GM08714 (cell line): ENCODE results near the gene SLC22A23.
A peak's percentile ranks its signal among the peaks of the same experiment; 100 is the strongest.

Source experiments
- H3K4me3 ChIP-seq: fragments of 200-500 bp; sonication (Bioruptor generic); 2 replicates; pipeline ENCODE4 v1.5.1; 2014; ENCODE audit warnings: mild to moderate bottlenecking, low read length, inconsistent platforms
- ZNF274 ChIP-seq: IDR thresholded peaks from 2 replicates; pipeline ENCODE4 v1.6.1; 2012; ENCODE audit warnings: mild to moderate bottlenecking, low read depth, low read length

The SLC22A23 gene

GRCh38 chr6:3270258-3270657 is 186.6 kb downstream of the SLC22A23 start:
- no peak overlapping the region for H3K4me3 ChIP-seq
- TF ChIP-seq ZNF274 = no peak

GRCh38 chr6:3269281-3269975 is 187.4 kb downstream of the SLC22A23 start:
- no peak overlapping the region for H3K4me3 ChIP-seq
- no peak for TF ChIP-seq ZNF274

- TF ChIP-seq ZNF274 = no peak
- no peak overlapping the region for H3K4me3 ChIP-seq
Observed at GRCh38 chr6:3268680-3269079, 188.2 kb downstream of the SLC22A23 start.

GRCh38 chr6:3267162-3267561 is 189.7 kb downstream of the SLC22A23 start:
- H3K4me3 ChIP-seq = no peak overlapping the region
- no peak for TF ChIP-seq ZNF274

- H3K4me3 ChIP-seq = no peak overlapping the region
- TF ChIP-seq ZNF274 = no peak
Observed at GRCh38 chr6:3266170-3266569, 190.7 kb downstream of the SLC22A23 start.

GRCh38 chr6:3265671-3266070 is 191.2 kb downstream of the SLC22A23 start:
- no peak for TF ChIP-seq ZNF274
- no peak overlapping the region for H3K4me3 ChIP-seq

- TF ChIP-seq ZNF274 = no peak
- H3K4me3 ChIP-seq = no peak overlapping the region
Observed at GRCh38 chr6:3264356-3264755, 192.5 kb downstream of the SLC22A23 start.

GRCh38 chr6:3263096-3263495 is 193.8 kb downstream of the SLC22A23 start:
- no peak overlapping the region for H3K4me3 ChIP-seq
- TF ChIP-seq ZNF274 = no peak

GRCh38 chr6:3261921-3262320 is 194.9 kb downstream of the SLC22A23 start:
- no peak overlapping the region for H3K4me3 ChIP-seq

GRCh38 chr6:3261518-3261820 is 195.4 kb downstream of the SLC22A23 start:
- TF ChIP-seq ZNF274 = no peak
- H3K4me3 ChIP-seq = no peak overlapping the region

More at GRCh38 chr6:3261921-3262320, 194.9 kb downstream of the SLC22A23 start:
- TF ChIP-seq ZNF274 = no peak

- TF ChIP-seq ZNF274 = no peak
Observed at GRCh38 chr6:3260772-3261517, 195.9 kb downstream of the SLC22A23 start.

GRCh38 chr6:3260296-3260695 is 196.6 kb downstream of the SLC22A23 start:
- no peak overlapping the region; the same call in 1 of the 2 replicates for H3K4me3 ChIP-seq
- TF ChIP-seq ZNF274 = no peak

More at GRCh38 chr6:3260772-3261517, 195.9 kb downstream of the SLC22A23 start:
- no peak overlapping the region for H3K4me3 ChIP-seq

- peak overlapping the region; percentile 82 for H3K4me3 ChIP-seq
- no peak for TF ChIP-seq ZNF274
Observed at GRCh38 chr6:3259491-3259958, 197.3 kb downstream of the SLC22A23 start.

GRCh38 chr6:3258720-3259490 is 197.9 kb downstream of the SLC22A23 start, which contains the start of gene PSMG4:
PSMG4 (plus strand) TSS chr6:3258947; CDS start chr6:3259023, 76 bp downstream.
- peak within 1 kb of the TSS; percentile 82 for H3K4me3 ChIP-seq
- TF ChIP-seq ZNF274 = no peak
